Measurements from ENCODE around the gene POLE.

DNA sequence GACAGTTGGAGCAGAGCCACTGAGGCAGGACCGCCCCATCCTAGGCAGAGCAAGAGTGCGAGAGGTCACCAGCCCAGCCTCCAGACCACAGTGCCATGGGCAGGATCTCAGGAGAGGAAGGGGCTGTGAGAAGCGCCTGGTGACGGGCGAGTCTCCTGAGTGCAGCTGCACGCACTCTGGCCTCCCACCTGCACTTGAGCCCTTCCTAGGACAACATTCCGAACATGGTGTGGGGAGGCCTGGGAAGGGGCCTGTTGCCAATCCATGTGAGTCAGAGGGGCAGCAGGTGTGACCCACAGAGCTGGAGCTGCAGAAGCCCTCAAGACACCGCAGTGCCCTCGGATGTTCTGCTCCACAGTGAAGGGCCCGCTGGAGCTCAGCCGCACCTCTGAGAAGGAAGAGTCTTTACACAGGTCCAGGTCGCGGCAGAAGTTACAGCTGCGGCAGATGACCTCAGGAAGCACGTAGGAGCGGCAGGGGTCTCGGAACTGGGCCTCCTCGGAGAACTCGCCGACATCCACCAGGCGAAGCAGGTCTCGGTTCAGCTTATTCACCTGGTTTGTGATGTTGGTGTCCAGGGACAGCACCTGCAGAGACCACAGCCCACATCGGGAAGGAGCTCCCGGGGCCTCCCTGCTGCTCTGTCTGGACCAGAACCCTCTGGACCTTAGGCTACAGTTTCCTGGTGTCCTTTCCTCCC lies 61.3 kb downstream of the POLE start:
- TF ChIP-seq FOXM1 (IDR thresholded peaks at IDR 0.05; ENCODE audit: low read depth) (no peak), EP300 (IDR thresholded peaks at IDR 0.05; ENCODE audit: borderline replicate concordance in 1 of 2, low read depth in 1 of 2, low read length in 1 of 2) (no peak), POLR2AphosphoS5 (IDR thresholded peaks at IDR 0.05; ENCODE audit: low read depth, low read length) (no peak), RFX5 (IDR thresholded peaks at IDR 0.05; ENCODE audit: low read length) (no peak), RAD21 (IDR thresholded peaks at IDR 0.05; ENCODE audit: low read length) (no peak), CHD2 (IDR thresholded peaks at IDR 0.05; ENCODE audit: low read length, partially characterized antibody) (no peak), EZH2phosphoT487 (IDR thresholded peaks at IDR 0.05; ENCODE audit: borderline replicate concordance, low read depth) (no peak), MXI1 (IDR thresholded peaks at IDR 0.05; ENCODE audit: low read depth, low read length) (no peak), YY1 (IDR thresholded peaks at IDR 0.05; ENCODE audit: low read depth) (no peak), JUND (IDR thresholded peaks at IDR 0.05) (no peak)
- TF ChIP-seq, protein P1, sequence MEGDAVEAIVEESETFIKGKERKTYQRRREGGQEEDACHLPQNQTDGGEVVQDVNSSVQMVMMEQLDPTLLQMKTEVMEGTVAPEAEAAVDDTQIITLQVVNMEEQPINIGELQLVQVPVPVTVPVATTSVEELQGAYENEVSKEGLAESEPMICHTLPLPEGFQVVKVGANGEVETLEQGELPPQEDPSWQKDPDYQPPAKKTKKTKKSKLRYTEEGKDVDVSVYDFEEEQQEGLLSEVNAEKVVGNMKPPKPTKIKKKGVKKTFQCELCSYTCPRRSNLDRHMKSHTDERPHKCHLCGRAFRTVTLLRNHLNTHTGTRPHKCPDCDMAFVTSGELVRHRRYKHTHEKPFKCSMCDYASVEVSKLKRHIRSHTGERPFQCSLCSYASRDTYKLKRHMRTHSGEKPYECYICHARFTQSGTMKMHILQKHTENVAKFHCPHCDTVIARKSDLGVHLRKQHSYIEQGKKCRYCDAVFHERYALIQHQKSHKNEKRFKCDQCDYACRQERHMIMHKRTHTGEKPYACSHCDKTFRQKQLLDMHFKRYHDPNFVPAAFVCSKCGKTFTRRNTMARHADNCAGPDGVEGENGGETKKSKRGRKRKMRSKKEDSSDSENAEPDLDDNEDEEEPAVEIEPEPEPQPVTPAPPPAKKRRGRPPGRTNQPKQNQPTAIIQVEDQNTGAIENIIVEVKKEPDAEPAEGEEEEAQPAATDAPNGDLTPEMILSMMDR (IDR thresholded peaks at IDR 0.05) = no peak
- TF ChIP-seq, protein P2, sequence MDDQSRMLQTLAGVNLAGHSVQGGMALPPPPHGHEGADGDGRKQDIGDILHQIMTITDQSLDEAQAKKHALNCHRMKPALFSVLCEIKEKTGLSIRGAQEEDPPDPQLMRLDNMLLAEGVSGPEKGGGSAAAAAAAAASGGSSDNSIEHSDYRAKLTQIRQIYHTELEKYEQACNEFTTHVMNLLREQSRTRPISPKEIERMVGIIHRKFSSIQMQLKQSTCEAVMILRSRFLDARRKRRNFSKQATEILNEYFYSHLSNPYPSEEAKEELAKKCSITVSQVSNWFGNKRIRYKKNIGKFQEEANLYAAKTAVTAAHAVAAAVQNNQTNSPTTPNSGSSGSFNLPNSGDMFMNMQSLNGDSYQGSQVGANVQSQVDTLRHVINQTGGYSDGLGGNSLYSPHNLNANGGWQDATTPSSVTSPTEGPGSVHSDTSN (IDR thresholded peaks at IDR 0.05) = no peak
- TF ChIP-seq, protein P3, sequence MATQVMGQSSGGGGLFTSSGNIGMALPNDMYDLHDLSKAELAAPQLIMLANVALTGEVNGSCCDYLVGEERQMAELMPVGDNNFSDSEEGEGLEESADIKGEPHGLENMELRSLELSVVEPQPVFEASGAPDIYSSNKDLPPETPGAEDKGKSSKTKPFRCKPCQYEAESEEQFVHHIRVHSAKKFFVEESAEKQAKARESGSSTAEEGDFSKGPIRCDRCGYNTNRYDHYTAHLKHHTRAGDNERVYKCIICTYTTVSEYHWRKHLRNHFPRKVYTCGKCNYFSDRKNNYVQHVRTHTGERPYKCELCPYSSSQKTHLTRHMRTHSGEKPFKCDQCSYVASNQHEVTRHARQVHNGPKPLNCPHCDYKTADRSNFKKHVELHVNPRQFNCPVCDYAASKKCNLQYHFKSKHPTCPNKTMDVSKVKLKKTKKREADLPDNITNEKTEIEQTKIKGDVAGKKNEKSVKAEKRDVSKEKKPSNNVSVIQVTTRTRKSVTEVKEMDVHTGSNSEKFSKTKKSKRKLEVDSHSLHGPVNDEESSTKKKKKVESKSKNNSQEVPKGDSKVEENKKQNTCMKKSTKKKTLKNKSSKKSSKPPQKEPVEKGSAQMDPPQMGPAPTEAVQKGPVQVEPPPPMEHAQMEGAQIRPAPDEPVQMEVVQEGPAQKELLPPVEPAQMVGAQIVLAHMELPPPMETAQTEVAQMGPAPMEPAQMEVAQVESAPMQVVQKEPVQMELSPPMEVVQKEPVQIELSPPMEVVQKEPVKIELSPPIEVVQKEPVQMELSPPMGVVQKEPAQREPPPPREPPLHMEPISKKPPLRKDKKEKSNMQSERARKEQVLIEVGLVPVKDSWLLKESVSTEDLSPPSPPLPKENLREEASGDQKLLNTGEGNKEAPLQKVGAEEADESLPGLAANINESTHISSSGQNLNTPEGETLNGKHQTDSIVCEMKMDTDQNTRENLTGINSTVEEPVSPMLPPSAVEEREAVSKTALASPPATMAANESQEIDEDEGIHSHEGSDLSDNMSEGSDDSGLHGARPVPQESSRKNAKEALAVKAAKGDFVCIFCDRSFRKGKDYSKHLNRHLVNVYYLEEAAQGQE (IDR thresholded peaks at IDR 0.05; ENCODE audit: low read depth, low read length) = no peak
- TF ChIP-seq, protein P4, sequence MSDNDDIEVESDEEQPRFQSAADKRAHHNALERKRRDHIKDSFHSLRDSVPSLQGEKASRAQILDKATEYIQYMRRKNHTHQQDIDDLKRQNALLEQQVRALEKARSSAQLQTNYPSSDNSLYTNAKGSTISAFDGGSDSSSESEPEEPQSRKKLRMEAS (IDR thresholded peaks at IDR 0.05; ENCODE audit: low read depth) = no peak

All from SK-N-SH (cell line).